GM18858 (cell line): ENCODE measurements around the gene CRYZL1.

Experiments used
- ATAC-seq: cut with Tn5 transposase; IDR thresholded peaks from one replicate; pipeline ENCODE4 v1.9.1; 2021; ENCODE audit not compliant: unreplicated experiment

CRYZL1 gene

DNA sequence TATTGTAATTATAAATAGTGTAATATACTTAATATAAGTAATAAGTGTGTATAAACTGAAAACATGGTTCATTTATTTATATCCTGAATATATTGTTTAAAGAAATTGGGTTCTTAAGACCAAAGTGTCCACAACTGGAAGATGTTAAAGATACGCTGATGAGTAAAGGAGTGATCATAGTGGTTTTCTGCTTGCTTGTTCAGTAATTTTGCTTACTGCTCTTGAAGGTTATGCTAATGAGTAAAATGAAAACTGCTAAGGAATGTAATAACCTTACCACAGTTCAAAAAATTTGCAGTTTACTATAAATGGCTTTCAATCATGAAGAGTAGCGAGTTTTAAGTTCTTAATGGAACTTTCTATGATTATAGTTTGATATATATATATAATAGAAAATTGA, 75.0 kb downstream of the CRYZL1 start:
- ATAC-seq = no peak

DNA sequence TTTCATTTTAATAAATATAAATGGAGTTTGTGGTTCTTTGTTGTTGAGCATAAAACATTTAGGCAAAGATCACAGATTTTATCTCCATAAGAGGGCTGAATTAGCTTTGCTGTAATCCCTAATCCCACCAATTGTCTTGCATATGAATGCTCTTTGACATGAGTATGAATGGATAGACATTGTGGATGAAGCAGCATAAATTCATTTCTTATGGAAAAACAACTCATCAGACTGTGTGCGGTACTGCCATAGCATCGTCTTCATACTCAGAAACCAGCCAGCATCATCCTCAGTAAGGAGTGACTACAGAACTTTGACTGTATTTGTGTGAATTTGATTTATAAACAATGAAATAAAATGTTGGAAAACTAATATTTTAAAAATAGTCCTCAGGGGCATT, 79.2 kb downstream of the CRYZL1 start:
- ATAC-seq = no peak

DNA sequence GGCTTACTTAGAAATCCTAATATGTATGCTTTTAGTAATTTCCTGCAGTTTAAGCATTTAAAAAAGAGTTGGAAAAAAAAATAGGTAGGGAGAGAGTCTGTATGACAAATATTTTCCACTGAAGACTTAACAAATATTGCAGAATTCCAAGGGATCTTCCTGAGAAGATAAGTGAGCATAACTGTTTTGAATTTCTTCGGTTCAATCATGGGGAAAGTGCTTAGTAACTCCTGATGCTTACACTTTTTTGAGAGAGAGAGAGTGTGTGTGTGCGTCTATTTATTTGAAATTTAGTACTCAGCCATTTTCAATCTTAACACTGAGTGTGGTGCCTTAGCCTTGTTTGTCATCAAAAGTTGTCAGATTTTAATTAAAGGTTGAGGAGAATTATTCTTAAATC, 80.2 kb downstream of the CRYZL1 start:
- ATAC-seq = no peak

DNA sequence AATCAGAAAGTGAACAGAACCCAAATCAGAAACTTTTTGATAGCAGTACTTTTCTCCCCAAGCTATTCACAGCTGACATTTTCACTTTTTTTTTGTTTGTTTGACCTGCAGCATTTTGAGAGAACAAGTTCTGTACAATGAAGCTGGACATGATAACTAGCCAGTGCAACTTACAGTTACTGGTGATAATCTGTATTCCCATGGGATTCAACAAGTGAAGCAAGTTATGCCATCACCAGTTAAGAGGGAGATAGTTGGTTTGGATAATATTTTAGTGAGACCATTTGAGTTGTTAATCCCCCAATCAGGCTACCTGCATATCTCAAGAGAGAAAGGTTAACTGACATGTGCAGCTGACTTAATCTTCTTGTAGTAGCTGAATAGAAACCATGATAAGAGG, 80.6 kb downstream of the CRYZL1 start:
- no peak for ATAC-seq

DNA sequence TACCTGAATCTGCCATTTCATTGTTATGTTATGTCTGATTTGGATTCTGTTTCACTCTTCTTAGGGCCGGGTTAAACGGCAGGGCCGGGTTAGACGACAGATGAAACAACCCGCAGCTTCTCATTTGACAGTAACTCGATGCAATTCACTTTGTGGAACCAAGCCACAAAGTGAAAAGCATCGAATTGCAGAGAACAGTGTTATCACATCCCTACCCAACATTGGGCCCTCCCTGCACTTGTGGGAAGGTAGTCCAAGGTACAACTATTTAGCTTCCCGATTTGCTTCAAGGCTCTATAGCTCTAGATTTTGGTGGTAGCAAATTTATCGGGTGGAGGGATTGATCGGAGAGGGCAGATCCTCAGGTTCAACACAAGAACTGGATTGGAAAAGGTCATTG, 81.7 kb downstream of the CRYZL1 start:
- no peak for ATAC-seq

DNA sequence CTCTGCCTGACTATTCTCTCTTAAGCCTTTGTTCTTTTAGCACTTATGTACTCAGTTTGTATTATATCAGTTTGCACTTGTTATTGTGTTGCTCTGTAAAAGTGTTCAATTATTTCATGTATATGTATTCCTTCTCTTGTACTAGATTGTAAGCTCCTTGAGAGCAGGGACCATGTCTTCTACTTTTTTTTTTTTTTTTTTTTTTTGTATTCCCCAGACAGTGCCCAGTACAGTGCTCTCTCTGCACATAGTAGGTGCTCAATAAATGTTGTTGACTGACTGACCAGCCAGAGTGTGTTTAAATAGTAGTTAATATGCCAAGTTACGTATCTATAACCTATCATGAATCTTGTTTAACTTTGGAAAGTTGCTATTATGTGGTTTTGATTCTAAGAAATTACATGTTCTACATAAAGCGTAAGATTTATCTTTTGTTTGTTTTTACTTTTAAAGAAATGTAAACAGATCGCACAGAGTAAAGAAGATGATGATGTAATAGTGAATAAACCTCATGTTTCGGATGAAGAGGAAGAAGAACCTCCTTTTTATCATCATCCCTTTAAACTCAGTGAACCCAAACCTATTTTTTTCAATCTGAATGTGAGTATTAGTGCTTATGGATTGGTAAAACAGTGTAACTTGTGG, 82.6 kb downstream of the CRYZL1 start:
- ATAC-seq = no peak

DNA sequence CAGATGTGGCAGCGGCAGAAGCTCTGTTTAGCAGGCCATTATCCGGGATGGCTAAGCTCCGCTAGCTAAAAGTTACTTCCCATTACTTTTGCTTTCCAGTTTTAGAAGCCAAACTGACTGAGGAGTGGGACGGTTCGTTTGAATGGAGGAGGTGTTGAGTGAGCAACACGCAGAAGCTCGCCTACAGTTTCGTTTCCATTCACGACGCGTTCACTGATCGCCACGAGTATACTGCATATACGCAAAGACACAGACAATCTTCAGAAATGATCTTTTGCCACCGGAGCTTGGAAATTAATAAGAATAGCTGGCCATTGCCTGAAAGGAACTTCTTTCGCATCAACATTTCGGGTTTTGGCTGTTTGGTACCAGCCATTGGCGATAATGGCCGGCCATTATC, 84.1 kb downstream of the CRYZL1 start:
- no peak for ATAC-seq

DNA sequence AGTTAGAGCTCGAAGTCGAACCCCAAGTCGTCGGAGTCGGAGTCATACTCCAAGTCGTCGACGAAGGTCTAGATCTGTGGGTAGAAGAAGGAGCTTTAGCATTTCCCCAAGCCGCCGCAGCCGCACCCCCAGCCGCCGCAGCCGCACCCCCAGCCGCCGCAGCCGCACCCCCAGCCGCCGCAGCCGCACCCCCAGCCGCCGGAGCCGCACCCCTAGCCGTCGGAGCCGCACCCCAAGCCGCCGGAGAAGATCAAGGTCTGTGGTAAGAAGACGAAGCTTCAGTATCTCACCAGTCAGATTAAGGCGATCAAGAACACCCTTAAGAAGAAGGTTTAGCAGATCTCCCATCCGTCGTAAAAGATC, 86.6 kb downstream of the CRYZL1 start:
- ATAC-seq = no peak

DNA sequence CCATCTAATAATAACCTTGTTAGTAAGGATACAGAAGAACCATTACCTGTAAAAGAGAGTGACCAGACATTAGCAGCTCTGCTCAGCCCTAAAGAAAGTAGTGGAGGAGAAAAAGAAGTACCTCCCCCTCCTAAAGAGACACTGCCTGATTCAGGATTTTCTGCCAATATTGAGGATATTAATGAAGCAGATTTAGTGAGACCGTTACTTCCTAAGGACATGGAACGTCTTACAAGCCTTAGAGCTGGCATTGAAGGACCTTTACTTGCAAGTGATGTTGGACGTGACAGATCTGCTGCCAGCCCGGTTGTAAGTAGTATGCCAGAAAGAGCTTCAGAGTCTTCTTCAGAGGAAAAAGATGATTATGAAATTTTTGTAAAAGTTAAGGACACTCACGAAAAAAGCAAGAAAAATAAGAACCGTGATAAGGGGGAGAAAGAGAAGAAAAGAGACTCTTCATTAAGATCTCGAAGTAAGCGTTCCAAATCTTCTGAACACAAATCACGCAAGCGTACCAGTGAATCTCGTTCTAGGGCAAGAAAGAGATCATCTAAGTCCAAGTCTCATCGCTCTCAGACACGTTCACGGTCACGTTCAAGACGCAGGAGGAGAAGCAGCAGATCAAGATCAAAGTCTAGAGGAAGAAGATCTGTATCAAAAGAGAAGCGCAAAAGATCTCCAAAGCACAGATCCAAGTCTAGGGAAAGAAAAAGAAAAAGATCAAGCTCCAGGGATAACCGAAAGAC, 87.1 kb downstream of the CRYZL1 start:
- ATAC-seq = no peak

DNA sequence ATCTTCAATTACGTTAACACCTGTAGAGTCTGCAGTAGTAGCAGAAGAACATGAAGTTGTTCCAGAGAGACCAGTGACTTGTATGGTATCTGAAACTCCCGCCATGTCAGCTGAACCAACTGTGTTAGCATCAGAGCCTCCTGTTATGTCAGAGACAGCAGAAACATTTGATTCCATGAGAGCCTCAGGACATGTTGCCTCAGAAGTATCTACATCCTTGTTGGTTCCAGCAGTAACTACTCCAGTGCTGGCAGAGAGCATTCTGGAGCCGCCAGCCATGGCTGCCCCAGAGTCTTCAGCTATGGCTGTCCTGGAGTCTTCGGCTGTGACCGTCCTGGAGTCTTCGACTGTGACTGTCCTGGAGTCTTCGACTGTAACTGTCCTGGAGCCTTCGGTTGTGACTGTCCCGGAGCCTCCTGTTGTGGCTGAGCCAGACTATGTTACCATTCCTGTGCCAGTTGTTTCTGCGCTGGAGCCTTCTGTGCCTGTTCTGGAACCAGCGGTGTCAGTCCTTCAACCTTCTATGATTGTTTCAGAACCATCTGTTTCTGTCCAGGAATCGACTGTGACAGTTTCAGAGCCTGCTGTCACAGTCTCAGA, 88.4 kb downstream of the CRYZL1 start:
- no peak for ATAC-seq

DNA sequence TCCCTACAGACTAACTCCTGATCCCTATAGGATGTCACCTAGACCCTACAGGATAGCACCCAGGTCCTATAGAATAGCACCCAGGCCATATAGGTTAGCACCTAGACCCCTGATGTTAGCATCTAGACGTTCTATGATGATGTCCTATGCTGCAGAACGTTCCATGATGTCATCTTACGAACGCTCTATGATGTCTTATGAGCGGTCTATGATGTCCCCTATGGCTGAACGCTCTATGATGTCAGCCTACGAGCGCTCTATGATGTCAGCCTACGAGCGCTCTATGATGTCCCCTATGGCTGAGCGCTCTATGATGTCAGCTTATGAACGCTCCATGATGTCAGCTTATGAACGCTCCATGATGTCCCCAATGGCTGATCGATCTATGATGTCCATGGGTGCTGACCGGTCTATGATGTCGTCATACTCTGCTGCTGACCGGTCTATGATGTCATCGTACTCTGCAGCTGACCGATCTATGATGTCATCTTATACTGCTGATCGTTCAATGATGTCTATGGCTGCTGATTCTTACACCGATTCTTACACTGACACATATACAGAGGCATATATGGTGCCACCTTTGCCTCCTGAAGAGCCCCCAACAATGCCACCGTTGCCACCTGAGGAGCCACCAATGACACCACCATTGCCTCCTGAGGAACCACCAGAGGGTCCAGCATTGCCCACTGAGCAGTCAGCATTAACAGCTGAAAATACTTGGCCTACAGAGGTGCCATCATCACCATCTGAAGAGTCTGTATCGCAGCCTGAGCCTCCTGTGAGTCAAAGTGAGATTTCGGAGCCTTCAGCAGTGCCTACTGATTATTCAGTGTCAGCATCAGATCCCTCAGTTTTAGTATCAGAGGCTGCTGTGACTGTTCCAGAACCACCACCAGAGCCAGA, 89.2 kb downstream of the CRYZL1 start:
- ATAC-seq = no peak

DNA sequence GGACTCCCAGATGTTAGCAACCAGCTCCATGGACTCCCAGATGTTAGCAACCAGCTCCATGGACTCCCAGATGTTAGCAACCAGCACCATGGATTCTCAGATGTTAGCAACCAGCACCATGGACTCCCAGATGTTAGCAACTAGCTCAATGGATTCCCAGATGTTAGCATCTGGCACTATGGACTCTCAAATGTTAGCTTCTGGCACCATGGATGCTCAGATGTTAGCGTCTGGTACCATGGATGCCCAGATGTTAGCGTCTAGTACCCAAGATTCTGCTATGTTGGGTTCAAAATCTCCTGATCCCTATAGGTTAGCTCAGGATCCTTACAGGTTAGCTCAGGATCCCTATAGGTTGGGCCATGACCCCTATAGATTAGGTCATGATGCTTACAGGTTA, 89.9 kb downstream of the CRYZL1 start:
- no peak for ATAC-seq

DNA sequence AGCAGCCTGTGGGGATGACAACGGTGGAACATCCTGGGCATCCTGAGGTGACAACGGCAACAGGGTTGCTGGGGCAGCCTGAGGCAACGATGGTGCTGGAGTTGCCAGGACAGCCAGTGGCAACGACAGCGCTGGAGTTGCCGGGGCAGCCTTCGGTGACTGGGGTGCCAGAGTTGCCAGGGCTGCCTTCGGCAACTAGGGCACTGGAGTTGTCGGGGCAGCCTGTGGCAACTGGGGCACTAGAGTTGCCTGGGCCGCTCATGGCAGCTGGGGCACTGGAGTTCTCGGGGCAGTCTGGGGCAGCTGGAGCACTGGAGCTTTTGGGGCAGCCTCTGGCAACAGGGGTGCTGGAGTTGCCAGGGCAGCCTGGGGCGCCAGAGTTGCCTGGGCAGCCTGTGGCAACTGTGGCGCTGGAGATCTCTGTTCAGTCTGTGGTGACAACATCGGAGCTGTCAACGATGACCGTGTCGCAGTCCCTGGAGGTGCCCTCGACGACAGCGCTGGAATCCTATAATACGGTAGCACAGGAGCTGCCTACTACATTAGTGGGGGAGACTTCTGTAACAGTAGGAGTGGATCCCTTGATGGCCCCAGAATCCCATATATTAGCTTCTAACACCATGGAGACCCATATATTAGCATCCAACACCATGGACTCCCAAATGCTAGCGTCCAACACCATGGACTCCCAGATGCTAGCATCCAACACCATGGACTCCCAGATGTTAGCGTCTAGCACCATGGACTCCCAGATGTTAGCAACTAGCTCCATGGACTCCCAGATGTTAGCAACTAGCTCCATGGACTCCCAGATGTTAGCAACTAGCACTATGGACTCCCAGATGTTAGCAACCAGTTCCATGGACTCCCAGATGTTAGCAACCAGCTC, 90.5 kb downstream of the CRYZL1 start:
- ATAC-seq = no peak

DNA sequence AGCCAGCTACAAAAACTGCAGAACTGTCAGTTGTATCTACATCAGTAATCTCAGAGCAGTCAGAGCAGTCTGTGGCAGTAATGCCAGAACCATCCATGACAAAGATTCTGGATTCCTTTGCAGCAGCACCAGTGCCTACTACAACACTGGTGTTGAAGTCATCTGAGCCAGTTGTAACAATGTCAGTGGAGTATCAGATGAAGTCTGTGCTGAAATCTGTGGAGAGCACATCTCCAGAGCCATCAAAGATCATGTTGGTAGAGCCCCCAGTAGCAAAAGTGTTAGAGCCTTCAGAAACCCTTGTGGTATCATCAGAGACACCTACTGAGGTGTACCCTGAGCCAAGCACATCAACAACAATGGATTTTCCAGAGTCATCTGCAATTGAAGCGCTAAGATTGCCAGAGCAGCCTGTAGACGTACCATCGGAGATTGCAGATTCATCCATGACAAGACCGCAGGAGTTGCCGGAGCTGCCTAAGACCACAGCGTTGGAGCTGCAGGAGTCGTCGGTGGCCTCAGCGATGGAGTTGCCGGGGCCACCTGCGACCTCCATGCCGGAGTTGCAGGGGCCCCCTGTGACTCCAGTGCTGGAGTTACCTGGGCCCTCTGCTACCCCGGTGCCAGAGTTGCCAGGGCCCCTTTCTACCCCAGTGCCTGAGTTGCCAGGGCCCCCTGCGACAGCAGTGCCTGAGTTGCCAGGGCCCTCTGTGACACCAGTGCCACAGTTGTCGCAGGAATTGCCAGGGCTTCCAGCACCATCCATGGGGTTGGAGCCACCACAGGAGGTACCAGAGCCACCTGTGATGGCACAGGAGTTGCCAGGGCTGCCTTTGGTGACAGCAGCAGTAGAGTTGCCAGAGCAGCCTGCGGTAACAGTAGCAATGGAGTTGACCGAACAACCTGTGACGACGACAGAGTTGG, 91.4 kb downstream of the CRYZL1 start:
- no peak for ATAC-seq

DNA sequence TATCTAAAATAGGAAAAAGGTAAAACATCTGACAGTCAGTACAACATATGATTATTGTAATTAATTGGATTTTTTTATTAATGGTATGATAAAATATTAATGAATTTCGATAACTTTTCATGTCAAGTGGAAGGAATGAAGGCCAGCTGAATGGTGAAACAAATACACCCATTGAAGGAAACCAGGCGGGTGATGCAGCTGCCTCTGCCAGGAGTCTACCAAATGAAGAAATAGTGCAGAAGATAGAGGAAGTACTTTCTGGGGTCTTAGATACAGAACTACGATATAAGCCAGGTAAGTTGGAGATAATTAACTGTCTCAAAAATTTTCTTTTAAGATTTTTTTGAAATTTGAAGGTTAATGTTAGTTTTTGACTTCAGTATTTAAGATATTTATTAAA, 95.5 kb downstream of the CRYZL1 start:
- ATAC-seq = no peak

DNA sequence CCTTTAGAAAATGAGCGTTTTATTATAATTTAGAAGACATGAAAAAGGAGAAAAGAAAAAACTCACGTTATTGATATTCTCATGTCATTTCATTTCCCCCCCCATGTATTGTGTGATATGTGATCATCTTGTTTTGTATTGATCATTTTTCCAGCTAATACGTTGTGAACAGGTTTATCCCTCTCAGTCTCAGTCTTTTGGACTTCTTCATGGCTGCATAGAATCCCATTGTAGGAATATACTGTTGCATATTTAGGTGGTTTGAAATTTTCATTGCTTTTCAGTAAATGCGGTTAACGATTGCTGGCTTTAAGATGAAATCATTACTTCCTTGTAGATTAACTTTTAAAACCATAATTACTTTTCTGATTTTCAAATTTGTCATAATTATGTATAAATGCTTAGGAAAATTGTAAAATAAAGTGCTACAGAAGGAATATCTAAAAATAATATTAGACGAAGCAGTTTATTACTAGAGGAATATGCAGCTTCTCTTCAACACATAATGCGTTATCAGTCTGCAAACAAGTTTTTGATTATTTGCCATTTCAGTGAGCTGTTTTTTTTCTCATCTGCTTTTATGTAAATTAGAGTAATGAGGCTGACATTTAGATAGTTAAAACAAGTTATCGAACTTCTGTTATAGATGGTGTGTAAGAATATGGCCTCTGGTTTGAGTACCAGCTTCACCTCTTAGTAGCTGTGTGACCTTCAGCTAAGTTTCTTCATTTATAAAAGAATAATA, 96.9 kb downstream of the CRYZL1 start:
- no peak for ATAC-seq

DNA sequence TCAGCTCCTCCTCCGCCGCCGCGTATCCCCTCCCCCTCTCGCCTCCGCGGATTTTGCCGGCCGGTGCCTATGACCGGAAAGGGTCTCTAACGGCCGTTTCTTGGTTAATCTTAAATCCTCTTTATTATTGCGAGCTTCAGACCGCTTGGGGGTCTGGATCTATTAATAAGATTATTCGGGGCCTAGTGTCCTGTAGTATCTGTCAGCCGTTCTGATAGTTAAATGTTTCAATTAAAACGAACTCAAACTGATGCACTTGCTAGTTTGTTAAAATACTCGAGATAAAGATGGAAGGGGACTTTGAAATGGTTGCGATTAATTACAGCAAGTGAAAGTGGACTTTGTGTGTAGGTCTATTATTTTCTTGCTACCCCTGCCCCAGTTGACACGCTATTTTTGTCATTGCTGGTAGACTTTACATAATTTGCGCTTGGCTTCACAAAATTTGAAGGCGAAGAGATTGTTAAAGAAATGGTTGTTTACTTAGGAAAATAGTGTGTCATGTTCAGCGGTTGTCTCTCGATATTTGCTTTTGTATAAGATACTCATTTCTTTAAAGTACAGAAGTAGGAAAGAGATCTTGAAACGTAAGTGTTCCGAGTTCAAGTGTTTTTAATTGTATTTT, 97.9 kb downstream of the CRYZL1 start:
- ATAC-seq = no peak
